SK-N-SH treated with all-trans-retinoic acid at 6 μM for 48 hours (cell line): ENCODE measurements around the gene KLHL15.

Source experiments
- ATAC-seq: fragments of 200-7000 bp; cut with Tn5 transposase; 3 replicates; pipeline ENCODE4 v1.9.1; 2020; ENCODE audit warnings: mild to moderate bottlenecking, moderate library complexity
- ARNTL ChIP-seq: fragments of 450-650 bp; formaldehyde crosslinking; IDR thresholded peaks from 2 replicates; pipeline ENCODE4 v1.5.0; 2020; ENCODE audit warnings: low read depth, mild to moderate bottlenecking, moderate library complexity, borderline replicate concordance
- BACH2 ChIP-seq: fragments of 250-450 bp; sonication (Bioruptor Pico); IDR thresholded peaks from 2 replicates; pipeline ENCODE4 v1.9.0; 2021; ENCODE audit warnings: mild to moderate bottlenecking, borderline replicate concordance
- CSDC2 ChIP-seq: fragments of 250-450 bp; sonication (Bioruptor Pico); IDR thresholded peaks from 2 replicates; pipeline ENCODE4 v1.5.0; 2020; ENCODE audit warnings: mild to moderate bottlenecking, moderate library complexity
- ESRRG ChIP-seq: fragments of 250-450 bp; sonication (Bioruptor Pico); IDR thresholded peaks from 2 replicates; pipeline ENCODE4 v1.6.1; 2021; ENCODE audit warnings: mild to moderate bottlenecking
- GLIS3 ChIP-seq: fragments of 250-450 bp; sonication (Bioruptor Pico); IDR thresholded peaks from 2 replicates; pipeline ENCODE4 v1.5.0; 2020; ENCODE audit warnings: mild to moderate bottlenecking, moderate library complexity
- ISL1 ChIP-seq: fragments of 250-450 bp; sonication (Bioruptor Pico); IDR thresholded peaks from 2 replicates; pipeline ENCODE4 v2.1.2; 2022; ENCODE audit warnings: mild to moderate bottlenecking, moderate library complexity
- OSR1 ChIP-seq: fragments of 250-450 bp; sonication (Bioruptor Pico); IDR thresholded peaks from 2 replicates; pipeline ENCODE4 v1.8.0; 2022; ENCODE audit warnings: moderate library complexity, mild to moderate bottlenecking, inconsistent platforms
- PPARA ChIP-seq: fragments of 250-450 bp; sonication (Bioruptor Pico); IDR thresholded peaks from 2 replicates; pipeline ENCODE4 v1.5.0; 2020; ENCODE audit warnings: mild to moderate bottlenecking, borderline replicate concordance
- RARB ChIP-seq: fragments of 250-450 bp; sonication (Bioruptor Pico); IDR thresholded peaks from 2 replicates; pipeline ENCODE4 v1.8.0; 2021; ENCODE audit warnings: mild to moderate bottlenecking, moderate library complexity
- SNAI2 ChIP-seq: fragments of 250-450 bp; sonication (Bioruptor Pico); IDR thresholded peaks from 2 replicates; pipeline ENCODE4 v1.5.0; 2020; ENCODE audit warnings: mild to moderate bottlenecking, moderate library complexity
- TCF4 ChIP-seq: fragments of 250-450 bp; sonication (Bioruptor Pico); IDR thresholded peaks from 2 replicates; pipeline ENCODE4 v1.8.0; 2021; ENCODE audit warnings: mild to moderate bottlenecking, moderate library complexity, borderline replicate concordance
- ZC3H10 ChIP-seq: fragments of 250-450 bp; sonication (Bioruptor Pico); IDR thresholded peaks from 2 replicates; pipeline ENCODE4 v1.5.1; 2021; ENCODE audit warnings: mild to moderate bottlenecking, moderate library complexity
- ZFP3 ChIP-seq: fragments of 250-450 bp; sonication (Bioruptor Pico); IDR thresholded peaks from 2 replicates; pipeline ENCODE4 v1.5.0; 2020; ENCODE audit warnings: mild to moderate bottlenecking, moderate library complexity
- ZFP30 ChIP-seq: fragments of 450-650 bp; formaldehyde crosslinking; IDR thresholded peaks from 2 replicates; pipeline ENCODE4 v1.5.0; 2022; ENCODE audit warnings: mild to moderate bottlenecking, moderate library complexity
- ZNF565 ChIP-seq: fragments of 450-650 bp; formaldehyde crosslinking; conservative IDR thresholded peaks from 2 replicates; pipeline ENCODE4 v1.5.0; 2020; ENCODE audit warnings: low read depth, mild to moderate bottlenecking, moderate library complexity
- ZNF70 ChIP-seq: fragments of 450-650 bp; formaldehyde crosslinking; IDR thresholded peaks from 2 replicates; pipeline ENCODE4 v1.5.0; 2020; ENCODE audit warnings: mild to moderate bottlenecking, moderate library complexity
- ZNF8 ChIP-seq: fragments of 450-650 bp; formaldehyde crosslinking; IDR thresholded peaks from 2 replicates; pipeline ENCODE4 v1.5.0; 2020; ENCODE audit warnings: mild to moderate bottlenecking, moderate library complexity
- TF ChIP-seq, protein P1 (sequence below): fragments of 250-450 bp; sonication (Bioruptor Pico); IDR thresholded peaks from 2 replicates; pipeline ENCODE4 v1.5.1; 2021; ENCODE audit warnings: mild to moderate bottlenecking, moderate library complexity
- TF ChIP-seq, protein P2 (sequence below): fragments of 250-450 bp; sonication (Bioruptor Pico); IDR thresholded peaks from 2 replicates; pipeline ENCODE4 v1.5.0; 2020; ENCODE audit warnings: mild to moderate bottlenecking, moderate library complexity
- TF ChIP-seq, protein P3 (sequence below): fragments of 250-450 bp; sonication (Bioruptor Pico); IDR thresholded peaks from 2 replicates; pipeline ENCODE4 v1.8.0; 2021; ENCODE audit warnings: low read depth, mild to moderate bottlenecking, moderate library complexity, borderline replicate concordance
- TF ChIP-seq, protein P4 (sequence below): fragments of 250-450 bp; sonication (Bioruptor Pico); IDR thresholded peaks from 2 replicates; pipeline ENCODE4 v1.5.1; 2020; ENCODE audit warnings: low read depth, mild to moderate bottlenecking, moderate library complexity

The KLHL15 gene

DNA sequence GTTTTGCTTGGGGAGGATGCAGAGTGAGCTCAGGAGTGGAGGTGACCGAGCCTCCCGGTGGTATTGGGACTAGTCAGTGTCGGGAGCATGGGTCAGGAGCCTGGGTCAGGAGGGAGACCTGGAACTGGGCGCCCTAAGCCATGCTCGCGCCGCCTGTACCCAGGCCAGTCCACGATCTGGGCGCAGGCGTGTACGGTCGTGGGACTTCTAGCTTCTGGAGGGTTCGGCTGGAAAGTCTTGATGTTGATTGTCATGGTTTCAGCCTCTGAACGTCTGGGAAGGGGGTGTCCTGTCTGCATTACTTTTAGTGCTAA, 28.0 kb upstream of the KLHL15 start:
- TF ChIP-seq BACH2 (CRISPR knock-in tag), result no peak
- no peak for TF ChIP-seq TCF4
- no peak for TF ChIP-seq ISL1 (CRISPR knock-in tag)
- TF ChIP-seq ZNF70 (CRISPR knock-in tag), result no peak
- no peak for TF ChIP-seq RARB (CRISPR knock-in tag)
- no peak for TF ChIP-seq OSR1 (CRISPR knock-in tag)
- TF ChIP-seq GLIS3, result no peak
- TF ChIP-seq ARNTL, result no peak
- no peak for TF ChIP-seq CSDC2 (CRISPR knock-in tag)
- no peak for TF ChIP-seq ZNF565 (CRISPR knock-in tag)
- TF ChIP-seq, protein P1, sequence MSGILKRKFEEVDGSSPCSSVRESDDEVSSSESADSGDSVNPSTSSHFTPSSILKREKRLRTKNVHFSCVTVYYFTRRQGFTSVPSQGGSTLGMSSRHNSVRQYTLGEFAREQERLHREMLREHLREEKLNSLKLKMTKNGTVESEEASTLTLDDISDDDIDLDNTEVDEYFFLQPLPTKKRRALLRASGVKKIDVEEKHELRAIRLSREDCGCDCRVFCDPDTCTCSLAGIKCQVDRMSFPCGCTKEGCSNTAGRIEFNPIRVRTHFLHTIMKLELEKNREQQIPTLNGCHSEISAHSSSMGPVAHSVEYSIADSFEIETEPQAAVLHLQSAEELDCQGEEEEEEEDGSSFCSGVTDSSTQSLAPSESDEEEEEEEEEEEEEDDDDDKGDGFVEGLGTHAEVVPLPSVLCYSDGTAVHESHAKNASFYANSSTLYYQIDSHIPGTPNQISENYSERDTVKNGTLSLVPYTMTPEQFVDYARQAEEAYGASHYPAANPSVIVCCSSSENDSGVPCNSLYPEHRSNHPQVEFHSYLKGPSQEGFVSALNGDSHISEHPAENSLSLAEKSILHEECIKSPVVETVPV (CRISPR knock-in tag), result no peak
- no peak for TF ChIP-seq ZNF8
- TF ChIP-seq, protein P2, sequence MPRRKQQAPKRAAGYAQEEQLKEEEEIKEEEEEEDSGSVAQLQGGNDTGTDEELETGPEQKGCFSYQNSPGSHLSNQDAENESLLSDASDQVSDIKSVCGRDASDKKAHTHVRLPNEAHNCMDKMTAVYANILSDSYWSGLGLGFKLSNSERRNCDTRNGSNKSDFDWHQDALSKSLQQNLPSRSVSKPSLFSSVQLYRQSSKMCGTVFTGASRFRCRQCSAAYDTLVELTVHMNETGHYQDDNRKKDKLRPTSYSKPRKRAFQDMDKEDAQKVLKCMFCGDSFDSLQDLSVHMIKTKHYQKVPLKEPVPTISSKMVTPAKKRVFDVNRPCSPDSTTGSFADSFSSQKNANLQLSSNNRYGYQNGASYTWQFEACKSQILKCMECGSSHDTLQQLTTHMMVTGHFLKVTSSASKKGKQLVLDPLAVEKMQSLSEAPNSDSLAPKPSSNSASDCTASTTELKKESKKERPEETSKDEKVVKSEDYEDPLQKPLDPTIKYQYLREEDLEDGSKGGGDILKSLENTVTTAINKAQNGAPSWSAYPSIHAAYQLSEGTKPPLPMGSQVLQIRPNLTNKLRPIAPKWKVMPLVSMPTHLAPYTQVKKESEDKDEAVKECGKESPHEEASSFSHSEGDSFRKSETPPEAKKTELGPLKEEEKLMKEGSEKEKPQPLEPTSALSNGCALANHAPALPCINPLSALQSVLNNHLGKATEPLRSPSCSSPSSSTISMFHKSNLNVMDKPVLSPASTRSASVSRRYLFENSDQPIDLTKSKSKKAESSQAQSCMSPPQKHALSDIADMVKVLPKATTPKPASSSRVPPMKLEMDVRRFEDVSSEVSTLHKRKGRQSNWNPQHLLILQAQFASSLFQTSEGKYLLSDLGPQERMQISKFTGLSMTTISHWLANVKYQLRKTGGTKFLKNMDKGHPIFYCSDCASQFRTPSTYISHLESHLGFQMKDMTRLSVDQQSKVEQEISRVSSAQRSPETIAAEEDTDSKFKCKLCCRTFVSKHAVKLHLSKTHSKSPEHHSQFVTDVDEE, result no peak
- TF ChIP-seq, protein P3, sequence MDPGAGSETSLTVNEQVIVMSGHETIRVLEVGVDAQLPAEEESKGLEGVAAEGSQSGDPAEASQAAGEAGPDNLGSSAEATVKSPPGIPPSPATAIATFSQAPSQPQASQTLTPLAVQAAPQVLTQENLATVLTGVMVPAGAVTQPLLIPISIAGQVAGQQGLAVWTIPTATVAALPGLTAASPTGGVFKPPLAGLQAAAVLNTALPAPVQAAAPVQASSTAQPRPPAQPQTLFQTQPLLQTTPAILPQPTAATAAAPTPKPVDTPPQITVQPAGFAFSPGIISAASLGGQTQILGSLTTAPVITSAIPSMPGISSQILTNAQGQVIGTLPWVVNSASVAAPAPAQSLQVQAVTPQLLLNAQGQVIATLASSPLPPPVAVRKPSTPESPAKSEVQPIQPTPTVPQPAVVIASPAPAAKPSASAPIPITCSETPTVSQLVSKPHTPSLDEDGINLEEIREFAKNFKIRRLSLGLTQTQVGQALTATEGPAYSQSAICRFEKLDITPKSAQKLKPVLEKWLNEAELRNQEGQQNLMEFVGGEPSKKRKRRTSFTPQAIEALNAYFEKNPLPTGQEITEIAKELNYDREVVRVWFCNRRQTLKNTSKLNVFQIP, result no peak
- TF ChIP-seq, protein P4, sequence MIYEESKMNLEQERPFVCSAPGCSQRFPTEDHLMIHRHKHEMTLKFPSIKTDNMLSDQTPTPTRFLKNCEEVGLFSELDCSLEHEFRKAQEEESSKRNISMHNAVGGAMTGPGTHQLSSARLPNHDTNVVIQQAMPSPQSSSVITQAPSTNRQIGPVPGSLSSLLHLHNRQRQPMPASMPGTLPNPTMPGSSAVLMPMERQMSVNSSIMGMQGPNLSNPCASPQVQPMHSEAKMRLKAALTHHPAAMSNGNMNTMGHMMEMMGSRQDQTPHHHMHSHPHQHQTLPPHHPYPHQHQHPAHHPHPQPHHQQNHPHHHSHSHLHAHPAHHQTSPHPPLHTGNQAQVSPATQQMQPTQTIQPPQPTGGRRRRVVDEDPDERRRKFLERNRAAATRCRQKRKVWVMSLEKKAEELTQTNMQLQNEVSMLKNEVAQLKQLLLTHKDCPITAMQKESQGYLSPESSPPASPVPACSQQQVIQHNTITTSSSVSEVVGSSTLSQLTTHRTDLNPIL (CRISPR knock-in tag), result no peak
- no peak for TF ChIP-seq PPARA (CRISPR knock-in tag)
- ATAC-seq, result peak; percentile 44

DNA sequence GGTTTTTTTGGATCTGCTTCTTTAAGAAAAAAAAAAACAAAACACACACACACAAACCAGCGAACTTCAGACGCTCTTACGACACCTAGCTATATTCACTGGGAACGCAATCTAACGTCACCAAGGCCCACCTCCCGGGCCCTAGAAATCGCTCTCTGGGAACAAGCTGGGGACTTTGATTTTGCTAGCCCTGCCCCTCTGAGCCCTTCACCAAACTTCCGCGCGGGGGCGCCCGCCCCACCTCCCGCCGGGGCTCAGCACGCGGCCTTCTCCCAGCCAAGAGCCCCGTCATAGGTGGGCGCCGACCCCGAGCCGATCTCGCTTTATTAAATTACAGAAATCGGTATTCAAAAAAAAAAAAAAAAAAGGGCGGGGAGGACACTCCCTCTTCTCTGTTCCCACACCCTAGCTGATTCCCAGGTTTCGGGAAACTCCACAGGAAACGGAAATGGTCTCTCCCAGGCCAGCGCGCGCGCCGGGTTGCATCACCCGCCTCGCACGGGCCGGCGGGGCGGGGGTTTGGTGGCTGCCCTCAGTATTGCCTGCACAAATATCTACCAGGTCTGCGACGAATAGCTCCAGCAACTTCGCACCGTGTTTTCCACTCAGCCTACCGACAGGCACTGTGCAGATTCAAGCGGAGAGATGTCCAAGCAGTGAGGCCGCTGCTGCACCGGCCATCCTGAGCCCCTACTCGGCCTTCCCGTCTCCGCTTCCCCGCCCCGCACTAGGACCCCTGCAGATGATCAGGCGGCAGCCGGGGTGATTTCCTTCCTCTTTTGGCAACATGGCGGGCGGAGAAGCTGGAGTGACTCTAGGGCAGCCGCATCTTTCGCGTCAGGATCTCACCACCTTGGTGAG, 27.4 kb upstream of the KLHL15 start, which contains the start of gene EIF2S3:
Gene EIF2S3 (plus strand): TSS at position 775 of the 861 bp plus-strand sequence. CDS start 13 bp downstream, at position 788.
- ATAC-seq, result peak; percentile 96
- TF ChIP-seq ZFP3, result no peak
- TF ChIP-seq OSR1 (CRISPR knock-in tag), result no peak
- no peak for TF ChIP-seq ESRRG (CRISPR knock-in tag)
- no peak for TF ChIP-seq BACH2 (CRISPR knock-in tag)
- no peak for TF ChIP-seq ZNF8
- TF ChIP-seq SNAI2 (CRISPR knock-in tag), result no peak
- no peak for TF ChIP-seq PPARA (CRISPR knock-in tag)
- TF ChIP-seq, protein P4 (CRISPR knock-in tag), result no peak
- TF ChIP-seq, protein P2, result no peak
- TF ChIP-seq CSDC2 (CRISPR knock-in tag), result no peak
- no peak for TF ChIP-seq ZC3H10 (CRISPR knock-in tag)
- TF ChIP-seq, protein P1 (CRISPR knock-in tag), result no peak
- TF ChIP-seq ZFP30 (CRISPR knock-in tag), result no peak
- TF ChIP-seq ZNF70 (CRISPR knock-in tag), result no peak
- TF ChIP-seq, protein P3, result no peak
- no peak for TF ChIP-seq TCF4
- TF ChIP-seq GLIS3, result no peak
